A673 (cell line): ENCODE data around the gene RRP8. TPM values are rescaled to one million over a fixed set of nuclear protein-coding genes. Genes with fewer than 3 reads are reported as not detected.

Source experiments
- BruUV-seq: library from RNA; stranded (reverse); fragments of 400-500 nt; replicated peaks from 2 replicates; lab custom pipeline; 2021; lab: Mats Ljungman, UMichigan
- CTCF ChIA-PET: fragments of 300-600 bp; sonication (Branson Sonifier 250); formaldehyde crosslinking; loops from one replicate; lab custom pipeline; 2022; ENCODE audit warnings: antibody characterized with exemption; lab: Charles Lee
- POLR2A ChIA-PET: fragments of 300-600 bp; sonication (Branson Sonifier 250); formaldehyde crosslinking; loops from one replicate; lab custom pipeline; 2022; ENCODE audit warnings: antibody characterized with exemption; ENCODE audit not compliant: low non-redundant PET; lab: Charles Lee
- DNase-seq: peaks from one replicate; pipeline ENCODE4 v3.0.0-alpha.2; 2015; ENCODE audit warnings: low spot score
- H3K27ac ChIP-seq: fragments of 200-600 bp; sonication (generic); 2 replicates; pipeline ENCODE4 v1.5.1; 2016; ENCODE audit warnings: mixed run types, low read depth, mild to moderate bottlenecking, mixed read lengths, antibody characterized with exemption, low read length; ENCODE audit not compliant: poor library complexity, severe bottlenecking
- H3K27me3 ChIP-seq: fragments of 200-600 bp; sonication (generic); replicated peaks from 2 replicates; pipeline ENCODE4 v1.6.1; 2017; ENCODE audit warnings: mixed run types, low read depth, mild to moderate bottlenecking, mixed read lengths, antibody characterized with exemption, low read length; ENCODE audit not compliant: insufficient read depth, poor library complexity
- H3K36me3 ChIP-seq: fragments of 200-600 bp; sonication (generic); 2 replicates; pipeline ENCODE4 v1.6.1; 2016; ENCODE audit warnings: mixed run types, mild to moderate bottlenecking, mixed read lengths, antibody characterized with exemption, low read length; ENCODE audit not compliant: insufficient read depth, poor library complexity, severe bottlenecking
- H3K4me1 ChIP-seq: fragments of 200-600 bp; sonication (generic); 2 replicates; pipeline ENCODE4 v1.6.1; 2017; ENCODE audit warnings: mixed run types, mild to moderate bottlenecking, mixed read lengths, antibody characterized with exemption, low read length; ENCODE audit not compliant: insufficient read depth, poor library complexity, severe bottlenecking
- H3K4me3 ChIP-seq: fragments of 200-600 bp; sonication (generic); 2 replicates; pipeline ENCODE4 v1.5.1; 2016; ENCODE audit warnings: low read depth, mixed run types, mild to moderate bottlenecking, mixed read lengths, low read length; ENCODE audit not compliant: poor library complexity, severe bottlenecking
- H3K9me3 ChIP-seq: fragments of 200-600 bp; sonication (generic); 2 replicates; pipeline ENCODE4 v1.6.1; 2016; ENCODE audit warnings: mixed run types, low read depth, mild to moderate bottlenecking, mixed read lengths, antibody characterized with exemption, low read length; ENCODE audit not compliant: poor library complexity, severe bottlenecking
- CTCF ChIP-seq: fragments of 300-800, 200-600 bp; sonication (generic); conservative IDR thresholded peaks from 2 replicates; pipeline ENCODE4 v1.5.1; 2017; ENCODE audit warnings: low read depth, mild to moderate bottlenecking, antibody characterized with exemption, low read length, moderate library complexity, mixed read lengths
- EZH2 ChIP-seq: fragments of 200-600 bp; sonication (generic); IDR thresholded peaks from 2 replicates; pipeline ENCODE4 v1.6.1; 2017; ENCODE audit warnings: borderline replicate concordance, low read depth, mild to moderate bottlenecking, mixed read lengths, antibody characterized with exemption, low read length; ENCODE audit not compliant: poor library complexity, severe bottlenecking
- intact Hi-C: fragments of 100-400 bp; cut with micrococcal nuclease; formaldehyde crosslinking; loops from one replicate; pipeline ENCODE4 v1.10.0; 2022; ENCODE audit not compliant: unreplicated experiment
- total RNA-seq: library from RNA; stranded (reverse); gene quantifications from 2 replicates; pipeline ENCODE4 v1.2.3, GENCODE V29; 2021

RRP8 gene
- total RNA-seq, 1 experiment from 2014 or later: 21.6 TPM

GRCh38 chr11:6604081-6604626, 738 bp upstream of the RRP8 start:
- no TSS peak for BruUV-seq
- intact Hi-C loops: loop anchor here (5.0 kb wide), 1 partner anchor 72 kb away; no protein-coding TSS in a partner anchor
- peak; percentile 51 for DNase-seq
- Histone ChIP-seq H3K4me1 (peaks cover 10% of the 10 kb centered on the region), H3K36me3 (peaks cover 39% of the 10 kb centered on the region), H3K4me3 (peak overlapping the region; percentile 74), H3K27me3 (no peaks in the 10 kb centered on the region), H3K9me3 (no peaks in the 10 kb centered on the region), H3K27ac (peak overlapping the region; percentile 78)
- CTCF ChIA-PET: no interaction called here
- POLR2A ChIA-PET: no interaction called here
- no peak for TF ChIP-seq EZH2
- 0 out of 2 replicates have a peak, but pooled peaks have one; percentile 22 for TF ChIP-seq CTCF

- no TSS peak for BruUV-seq
- TF ChIP-seq EZH2: no peak
- TF ChIP-seq CTCF: no peak
- H3K4me1 ChIP-seq: peaks cover 10% of the 10 kb centered on the region
- DNase-seq: no peak
- POLR2A ChIA-PET: no interaction called here
- H3K9me3 ChIP-seq: no peaks in the 10 kb centered on the region
- intact Hi-C loops: loop anchor here (5.0 kb wide), 1 partner anchor 70 kb away; no protein-coding TSS in a partner anchor
- peak overlapping the region; percentile 78 for H3K27ac ChIP-seq
- CTCF ChIA-PET: interaction anchor here (0.7 kb wide), 1 partner anchor 71 kb away, joined by 3 read pairs; no protein-coding TSS in a partner anchor
- H3K36me3 ChIP-seq: peaks cover 32% of the 10 kb centered on the region
- no peaks in the 10 kb centered on the region for H3K27me3 ChIP-seq
- H3K4me3 ChIP-seq: peak overlapping the region; percentile 74
Measured at GRCh38 chr11:6602096-6602940, 1.1 kb downstream of the RRP8 start.

- ChIA-PET CTCF (no interaction called here), POLR2A (no interaction called here)
- Histone ChIP-seq H3K36me3 (peaks cover 32% of the 10 kb centered on the region), H3K4me3 (no peak overlapping the region), H3K27me3 (no peaks in the 10 kb centered on the region), H3K4me1 (no peaks in the 10 kb centered on the region), H3K27ac (no peak overlapping the region), H3K9me3 (no peaks in the 10 kb centered on the region)
- no peak for DNase-seq
- no TSS peak for BruUV-seq
- TF ChIP-seq CTCF (no peak), EZH2 (no peak)
- intact Hi-C loops: loop anchor here (5.0 kb wide), 1 partner anchor 69 kb away; no protein-coding TSS in a partner anchor
Measured at GRCh38 chr11:6601041-6601461, 2.4 kb downstream of the RRP8 start.
